Neural cell (in vitro differentiated cells): ENCODE results near the gene VWA5B1. TPM values are rescaled to one million over a fixed set of nuclear protein-coding genes. Genes with fewer than 3 reads are reported as not detected.

ENCODE experiments used
- H2AFZ ChIP-seq: fragments of 200-600, 300-800 bp; sonication (generic), shearing (Covaris generic); 2 replicates; pipeline ENCODE4 v1.6.0; 2014; ENCODE audit warnings: low read depth, mild to moderate bottlenecking, antibody characterized with exemption, low read length, moderate library complexity
- H3F3A ChIP-seq: fragments of 200-600 bp; shearing (Covaris generic); 2 replicates; pipeline ENCODE4 v1.6.1; 2016; ENCODE audit warnings: mild to moderate bottlenecking, moderate library complexity, mixed read lengths, antibody characterized with exemption, low read length; ENCODE audit not compliant: insufficient read depth, poor library complexity, severe bottlenecking
- H3K27ac ChIP-seq: fragments of 200-600, 300-800 bp; sonication (generic), shearing (Covaris generic); 2 replicates; pipeline ENCODE4 v1.5.1; 2014; ENCODE audit warnings: mild to moderate bottlenecking, low read length, moderate library complexity
- H3K27me3 ChIP-seq: fragments of 300-800, 200-600 bp; sonication (generic), shearing (Covaris generic); 2 replicates; pipeline ENCODE4 v1.6.0; 2014; ENCODE audit warnings: mild to moderate bottlenecking, low read depth, low read length, moderate library complexity; ENCODE audit not compliant: insufficient read depth
- H3K36me3 ChIP-seq: fragments of 300-800, 200-600 bp; sonication (generic), shearing (Covaris generic); 2 replicates; pipeline ENCODE4 v1.5.1; 2014; ENCODE audit warnings: mild to moderate bottlenecking, antibody characterized with exemption, low read length, moderate library complexity; ENCODE audit not compliant: insufficient read depth
- H3K4me2 ChIP-seq: fragments of 300-800, 200-600 bp; sonication (generic), shearing (Covaris generic); 2 replicates; pipeline ENCODE4 v1.6.0; 2014; ENCODE audit warnings: mild to moderate bottlenecking, low read length
- H3K4me3 ChIP-seq: fragments of 300-800, 200-600 bp; sonication (generic), shearing (Covaris generic); 2 replicates; pipeline ENCODE4 v1.5.1; 2014; ENCODE audit warnings: mild to moderate bottlenecking, low read length, moderate library complexity
- H3K79me2 ChIP-seq: fragments of 200-600 bp; shearing (Covaris generic); replicated peaks from 2 replicates; pipeline ENCODE4 v1.6.0; 2014; ENCODE audit warnings: mild to moderate bottlenecking, low read length, moderate library complexity; ENCODE audit not compliant: insufficient read depth
- H3K9ac ChIP-seq: fragments of 300-800, 200-600 bp; sonication (generic), shearing (Covaris generic); 2 replicates; pipeline ENCODE4 v1.6.1; 2016; ENCODE audit warnings: mild to moderate bottlenecking, low read length, mixed read lengths
- H3K9me2 ChIP-seq: fragments of 200-600 bp; shearing (Covaris generic); 2 replicates; pipeline ENCODE4 v1.6.1; 2016; ENCODE audit warnings: mild to moderate bottlenecking, low read length, mixed read lengths; ENCODE audit not compliant: insufficient read depth
- H3K9me3 ChIP-seq: fragments of 200-600, 300-800 bp; sonication (generic), shearing (Covaris generic); 2 replicates; pipeline ENCODE4 v1.6.1; 2016; ENCODE audit warnings: mild to moderate bottlenecking, mixed run types, low read length, moderate library complexity, mixed read lengths
- H4K20me1 ChIP-seq: fragments of 200-600 bp; shearing (Covaris generic); 2 replicates; pipeline ENCODE4 v1.6.1; 2016; ENCODE audit warnings: mild to moderate bottlenecking, mixed run types; ENCODE audit not compliant: insufficient read depth
- CTCF ChIP-seq: fragments of 450-650 bp; IDR thresholded peaks from 2 replicates; pipeline ENCODE4 v1.5.1; 2014; ENCODE audit warnings: antibody characterized with exemption, mild to moderate bottlenecking, moderate library complexity; ENCODE audit not compliant: poor library complexity, severe bottlenecking
- EP300 ChIP-seq: fragments of 450-650 bp; conservative IDR thresholded peaks from 2 replicates; pipeline ENCODE4 v1.6.1; 2014; ENCODE audit warnings: antibody characterized with exemption, mild to moderate bottlenecking, moderate library complexity; ENCODE audit not compliant: poor library complexity, severe bottlenecking
- EZH2 ChIP-seq: fragments of 200-600, 300-800 bp; shearing (Covaris generic), sonication (generic); IDR thresholded peaks from 2 replicates; pipeline ENCODE4 v1.6.1; 2014; ENCODE audit warnings: antibody characterized with exemption, low read length, borderline replicate concordance, mild to moderate bottlenecking; ENCODE audit not compliant: insufficient read depth, poor library complexity, severe bottlenecking
- MXI1 ChIP-seq: fragments of 450-650 bp; conservative IDR thresholded peaks from 2 replicates; pipeline ENCODE4 v1.6.1; 2014; ENCODE audit warnings: antibody characterized with exemption, mild to moderate bottlenecking; ENCODE audit not compliant: poor library complexity, severe bottlenecking
- POLR2AphosphoS5 ChIP-seq: IDR thresholded peaks from 2 replicates; pipeline ENCODE4 v1.6.1; 2012
- RAD21 ChIP-seq: fragments of 450-650 bp; conservative IDR thresholded peaks from 2 replicates; pipeline ENCODE4 v1.6.1; 2014; ENCODE audit warnings: antibody characterized with exemption, mild to moderate bottlenecking, moderate library complexity
- REST ChIP-seq: IDR thresholded peaks from 2 replicates; pipeline ENCODE4 v1.6.1; 2012; ENCODE audit warnings: borderline replicate concordance
- SMC3 ChIP-seq: fragments of 450-650 bp; conservative IDR thresholded peaks from 2 replicates; pipeline ENCODE4 v1.6.1; 2014; ENCODE audit warnings: antibody characterized with exemption, mild to moderate bottlenecking, moderate library complexity; ENCODE audit not compliant: poor library complexity
- TAF1 ChIP-seq: IDR thresholded peaks from 2 replicates; pipeline ENCODE4 v1.6.1; 2012; ENCODE audit warnings: low read depth
- polyA plus RNA-seq: library from polyadenylated mRNA; depleted of rRNA; stranded (reverse); fragments of >200 nt; gene quantifications from 2 replicates; pipeline ENCODE4 v1.2.3, GENCODE V29; 2014

VWA5B1 gene
- polyA plus RNA-seq, 1 donor from 2014 or later, result 0.27 TPM

- Histone ChIP-seq H3K4me3 (no peak overlapping the region), H4K20me1 (no peaks in the 10 kb centered on the region), H3K27me3 (no peaks in the 10 kb centered on the region), H3K27ac (no peak overlapping the region), H3K9ac (no peak overlapping the region), H3K9me3 (no peaks in the 10 kb centered on the region), H3F3A (no peaks in the 10 kb centered on the region), H2AFZ (no peak overlapping the region), H3K9me2 (no peaks in the 10 kb centered on the region), H3K79me2 (no peaks in the 10 kb centered on the region), H3K4me2 (no peak overlapping the region), H3K36me3 (no peaks in the 10 kb centered on the region)
- TF ChIP-seq TAF1 (no peak), MXI1 (no peak), RAD21 (no peak), EP300 (no peak), POLR2AphosphoS5 (no peak), SMC3 (no peak), EZH2 (no peak), CTCF (no peak), REST (no peak)
Observed at GRCh38 chr1:20404466-20404865, 113.8 kb downstream of the VWA5B1 start.

Other genes with a start within 250 kb of the VWA5B1 start
- gene PLA2G5, start 220.7 kb upstream of the VWA5B1 start, polyA plus RNA-seq, result not detected in 2 replicates
- gene PLA2G2D, start 171.3 kb upstream of the VWA5B1 start, polyA plus RNA-seq, result not detected in 2 replicates
- not detected in 2 replicates for gene PLA2G2F, start 151.6 kb upstream of the VWA5B1 start, polyA plus RNA-seq
- 0.64 and 0.82 TPM in 2 replicates for gene UBXN10, start 104.8 kb upstream of the VWA5B1 start, polyA plus RNA-seq
- not detected in 2 replicates for gene PLA2G2C, start 104.4 kb upstream of the VWA5B1 start, polyA plus RNA-seq
- gene CAMK2N1, start 195.3 kb downstream of the VWA5B1 start, polyA plus RNA-seq, result 54.2 and 67.1 TPM in 2 replicates
- gene MUL1, start 217.3 kb downstream of the VWA5B1 start, polyA plus RNA-seq, result 13.5 TPM in 2 replicates